Ovary (tissue), 3 donors: Measurements from ENCODE around the gene ABCG2.

Experiments used
- CTCF ChIP-seq, 3 donors: fragments of 450-650 bp in 2 of 3; fragments of 200-600 bp in 1 of 3; IDR thresholded peaks; one replicate each; pipeline versions ENCODE4 v1.5.1 to v1.8.0; 2016 to 2022; ENCODE audit warnings: antibody characterized with exemption in 3 of 3, mild to moderate bottlenecking in 1 of 3
- EP300 ChIP-seq: sonication (generic); formaldehyde crosslinking; IDR thresholded peaks from one replicate; pipeline ENCODE4 v1.6.1; 2017; ENCODE audit warnings: antibody characterized with exemption
- POLR2A ChIP-seq: fragments of 450-650 bp; IDR thresholded peaks from one replicate; pipeline ENCODE4 v1.6.1; 2017; ENCODE audit warnings: antibody characterized with exemption, mild to moderate bottlenecking, moderate library complexity
- donor health status: DM: no; HTN: no; CAD: no.

DNA sequence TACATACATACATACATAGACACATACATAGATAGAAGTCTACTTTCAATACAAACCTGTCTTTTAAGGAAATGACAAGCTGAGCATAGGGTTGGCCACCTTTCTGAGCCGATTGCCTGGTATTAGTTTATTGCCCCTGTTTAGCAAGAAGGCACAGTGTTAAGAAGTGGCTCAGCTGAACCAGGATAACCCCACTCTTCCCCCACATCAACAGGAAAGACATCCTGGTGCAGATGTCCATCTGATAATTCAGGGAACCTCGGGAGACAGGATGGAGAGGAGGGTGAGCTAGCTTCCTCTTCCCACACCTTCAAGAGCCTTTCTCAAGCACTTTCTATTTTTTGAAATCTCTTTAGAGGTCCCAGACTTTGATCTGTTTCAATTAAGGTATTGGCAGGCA, 98.7 kb downstream of the ABCG2 start:
- TF ChIP-seq CTCF (IDR thresholded peaks at IDR 0.05), result no peak
- TF ChIP-seq POLR2A, result no peak
- no peak for TF ChIP-seq EP300
